IMR-90 (cell line): ENCODE data around the gene RPL21. TPM values are rescaled to one million over a fixed set of nuclear protein-coding genes. Genes with fewer than 3 reads are reported as not detected.

ENCODE experiments used
- ATAC-seq: fragments of 200-7000 bp; cut with Tn5 transposase; 2 replicates; pipeline ENCODE4 v1.9.1; 2020; ENCODE audit warnings: low read depth, mild to moderate bottlenecking, moderate library complexity
- Bru-seq: library from RNA; stranded (reverse); fragments of 400-500 nt; gene quantifications from one replicate; lab custom pipeline; 2021; lab: Mats Ljungman, UMichigan
- BruChase-seq, 2 experiments: library from RNA; stranded (reverse); fragments of 400-500 nt; gene quantifications; one replicate each; lab custom pipeline; 2021; lab: Mats Ljungman, UMichigan
- BruUV-seq: library from RNA; stranded (reverse); fragments of 400-500 nt; replicated peaks from 2 replicates; lab custom pipeline; 2021; lab: Mats Ljungman, UMichigan
- CTCF ChIA-PET: fragments of 300-600 bp; formaldehyde crosslinking; extraction: SDS; loops from one replicate; lab custom pipeline; 2021; ENCODE audit warnings: antibody characterized with exemption; lab: Yijun Ruan, JAX
- POLR2A ChIA-PET: fragments of 300-600 bp; sonication (Branson Sonifier 250); formaldehyde crosslinking; loops from one replicate; lab custom pipeline; 2022; ENCODE audit warnings: antibody characterized with exemption; ENCODE audit not compliant: unreplicated experiment; lab: Charles Lee
- DNase-seq: peaks from one replicate; pipeline ENCODE4 v3.0.0; 2013
- H2AFZ ChIP-seq: replicated peaks from 2 replicates; pipeline ENCODE3; 2013; ENCODE audit warnings: low read length, mild to moderate bottlenecking; ENCODE audit not compliant: poor library complexity
- H2AK5ac ChIP-seq: 2 replicates; pipeline ENCODE4 v1.6.1; 2013; ENCODE audit warnings: low read depth, low read length, inconsistent platforms
- H2AK9ac ChIP-seq: replicated peaks from 2 replicates; pipeline ENCODE3; 2013; ENCODE audit warnings: mild to moderate bottlenecking, low read depth, low read length, moderate library complexity; ENCODE audit not compliant: poor library complexity
- H2BK120ac ChIP-seq: 2 replicates; pipeline ENCODE4 v1.6.1; 2013; ENCODE audit warnings: low read depth, low read length, inconsistent platforms
- H2BK15ac ChIP-seq: 3 replicates; pipeline ENCODE4 v1.6.1; 2013; ENCODE audit warnings: low read depth, low read length, inconsistent platforms
- H2BK20ac ChIP-seq: 2 replicates; pipeline ENCODE4 v1.6.1; 2013; ENCODE audit warnings: low read depth, mild to moderate bottlenecking, inconsistent platforms, low read length, moderate library complexity
- H2BK5ac ChIP-seq: 2 replicates; pipeline ENCODE4 v1.6.1; 2013; ENCODE audit warnings: mild to moderate bottlenecking, low read depth, low read length, inconsistent platforms; ENCODE audit not compliant: poor library complexity, severe bottlenecking
- H3K14ac ChIP-seq: replicated peaks from 2 replicates; pipeline ENCODE4 v1.6.1; 2013; ENCODE audit warnings: low read depth, low read length, inconsistent platforms
- H3K18ac ChIP-seq: 2 replicates; pipeline ENCODE4 v1.6.1; 2013; ENCODE audit warnings: low read depth, low read length, control low read depth
- H3K23ac ChIP-seq: 2 replicates; pipeline ENCODE4 v1.6.1; 2013; ENCODE audit warnings: low read depth, low read length, inconsistent platforms
- H3K27ac ChIP-seq: 2 replicates; pipeline ENCODE4 v1.5.1; 2013; ENCODE audit warnings: mild to moderate bottlenecking, control low read depth, low read length; ENCODE audit not compliant: insufficient read depth
- H3K27me3 ChIP-seq: 2 replicates; pipeline ENCODE4 v1.6.1; 2013; ENCODE audit warnings: low read length; ENCODE audit not compliant: control insufficient read depth, insufficient read depth
- H3K36me3 ChIP-seq: 2 replicates; pipeline ENCODE4 v1.6.1; 2013; ENCODE audit warnings: low read length, mixed read lengths; ENCODE audit not compliant: control insufficient read depth, insufficient read depth
- H3K4ac ChIP-seq: 2 replicates; pipeline ENCODE4 v1.6.1; 2013; ENCODE audit warnings: low read depth, low read length, inconsistent platforms
- H3K4me1 ChIP-seq: 2 replicates; pipeline ENCODE4 v1.6.1; 2013; ENCODE audit warnings: low read length, mixed read lengths; ENCODE audit not compliant: control insufficient read depth, insufficient read depth
- H3K4me2 ChIP-seq: 2 replicates; pipeline ENCODE4 v1.6.1; 2013; ENCODE audit warnings: low read depth, mild to moderate bottlenecking, control low read depth, low read length, moderate library complexity
- H3K4me3 ChIP-seq: 2 replicates; pipeline ENCODE4 v1.5.1; 2013; ENCODE audit warnings: low read depth, mild to moderate bottlenecking, control low read depth, low read length, moderate library complexity; ENCODE audit not compliant: insufficient read depth
- H3K56ac ChIP-seq: 2 replicates; pipeline ENCODE4 v1.6.1; 2013; ENCODE audit warnings: low read length, inconsistent platforms; ENCODE audit not compliant: insufficient read depth; ENCODE audit errors: extremely low read depth
- H3K79me1 ChIP-seq, 2 experiments: 2 replicates each; pipeline ENCODE4 v1.6.1; 2013; ENCODE audit warnings: low read length in 2 of 2, inconsistent platforms in 1 of 2, low read depth in 1 of 2
- H3K9ac ChIP-seq: 2 replicates; pipeline ENCODE4 v1.6.1; 2013; ENCODE audit warnings: low read depth, low read length, control low read depth
- H3K9me1 ChIP-seq: 2 replicates; pipeline ENCODE4 v1.6.1; 2013; ENCODE audit warnings: low read length, inconsistent platforms; ENCODE audit not compliant: insufficient read depth
- H3K9me3 ChIP-seq: 2 replicates; pipeline ENCODE4 v1.6.1; 2013; ENCODE audit warnings: low read length; ENCODE audit not compliant: control insufficient read depth, insufficient read depth
- H4K20me1 ChIP-seq: 2 replicates; pipeline ENCODE4 v1.6.1; 2013; ENCODE audit warnings: low read length, inconsistent platforms; ENCODE audit not compliant: insufficient read depth
- H4K5ac ChIP-seq: 2 replicates; pipeline ENCODE4 v1.6.1; 2013; ENCODE audit warnings: mild to moderate bottlenecking, low read depth, low read length, control low read depth
- H4K8ac ChIP-seq, 2 experiments: 2 replicates each; pipeline ENCODE4 v1.6.1; 2013; ENCODE audit warnings: low read depth in 2 of 2, low read length in 2 of 2, control low read depth in 1 of 2, inconsistent platforms in 1 of 2
- H4K91ac ChIP-seq: 2 replicates; pipeline ENCODE4 v1.6.1; 2013; ENCODE audit warnings: low read depth, low read length, inconsistent platforms; ENCODE audit not compliant: insufficient read depth
- BHLHE40 ChIP-seq: fragments of 150-350 bp; IDR thresholded peaks from 2 replicates; pipeline ENCODE4 v1.6.1; 2016; ENCODE audit warnings: mild to moderate bottlenecking, low read depth, low read length
- CTCF ChIP-seq: conservative IDR thresholded peaks from 2 replicates; pipeline ENCODE4 v1.5.1; 2012; ENCODE audit warnings: mild to moderate bottlenecking, low read depth, low read length, improper control_type of control experiment
- FOS ChIP-seq: fragments of 150-350 bp; IDR thresholded peaks from 2 replicates; pipeline ENCODE4 v1.6.1; 2016; ENCODE audit warnings: low read depth, low read length
- MAFK ChIP-seq: IDR thresholded peaks from 2 replicates; pipeline ENCODE4 v1.6.1; 2012; ENCODE audit warnings: low read depth, low read length, improper control_type of control experiment
- MAZ ChIP-seq: IDR thresholded peaks from 2 replicates; pipeline ENCODE4 v1.6.1; 2012; ENCODE audit warnings: low read depth, mild to moderate bottlenecking, low read length, improper control_type of control experiment, moderate library complexity, borderline replicate concordance
- MXI1 ChIP-seq: IDR thresholded peaks from 2 replicates; pipeline ENCODE4 v1.6.1; 2012; ENCODE audit warnings: low read depth, mild to moderate bottlenecking, low read length, moderate library complexity, borderline replicate concordance
- NFE2L2 ChIP-seq: fragments of 150-350 bp; IDR thresholded peaks from 2 replicates; pipeline ENCODE4 v1.6.1; 2016; ENCODE audit warnings: low read depth, mild to moderate bottlenecking, low read length
- POLR2A ChIP-seq: IDR thresholded peaks from 2 replicates; pipeline ENCODE4 v1.6.1; 2012; ENCODE audit warnings: mild to moderate bottlenecking, low read depth, low read length
- RAD21 ChIP-seq: IDR thresholded peaks from 2 replicates; pipeline ENCODE4 v1.6.1; 2012; ENCODE audit warnings: low read length, improper control_type of control experiment
- SMC3 ChIP-seq: fragments of 150-350 bp; IDR thresholded peaks from 2 replicates; pipeline ENCODE4 v1.6.1; 2016; ENCODE audit warnings: low read depth, mild to moderate bottlenecking, antibody characterized with exemption, low read length, moderate library complexity
- WGBS, 2 experiments: methylation state at CpG; one replicate each; pipeline versions ENCODE4 v1.1.5 to v1.1.7; 2013; ENCODE audit warnings: missing lambda C conversion rate in 2 of 2; ENCODE audit not compliant: insufficient read length in 1 of 2; ENCODE audit errors: extremely low coverage in 2 of 2; 5-methylcytosine and 5-hydroxymethylcytosine counted together
- dilution Hi-C: fragments of 300-500 bp; cut with HindIII; formaldehyde crosslinking; loops from one replicate; pipeline ENCODE4 v1.14.3; 2018; ENCODE audit warnings: low sequenced_read_pairs; ENCODE audit not compliant: unreplicated experiment
- in situ Hi-C: fragments of 300-500 bp; cut with MboI; formaldehyde crosslinking; loops from 3 replicates; pipeline ENCODE4 v1.14.3; 2019; ENCODE audit warnings: low sequenced_read_pairs, inconsistent platforms, mixed read lengths
- intact Hi-C: fragments of 100-400 bp; cut with micrococcal nuclease; formaldehyde crosslinking; loops from 2 replicates; pipeline ENCODE4 v1.10.0; 2022
- long read RNA-seq: library from polyadenylated mRNA; unstranded; transcript quantifications from one replicate; pipeline ENCODE4 v2.0.0, GENCODE V29; 2021; ENCODE audit not compliant: unreplicated experiment
- polyA plus RNA-seq, 3 experiments: library from polyadenylated mRNA; depleted of rRNA; stranded (reverse); fragments of >200 nt; gene quantifications; 2 replicates each; pipeline ENCODE4 v1.2.3, GENCODE V29; 2012; ENCODE audit warnings: low replicate concordance in 1 of 3
- total RNA-seq: library from RNA; depleted of rRNA; stranded (reverse); fragments of >200 nt; gene quantifications from 2 replicates; pipeline ENCODE4 v1.2.3, GENCODE V29; 2012; rRNA removed
- TF ChIP-seq, protein P1 (sequence below): fragments of 150-350 bp; IDR thresholded peaks from 2 replicates; pipeline ENCODE4 v1.6.1; 2016; ENCODE audit warnings: low read depth, mild to moderate bottlenecking, low read length, moderate library complexity, borderline replicate concordance

Gene RPL21
- total RNA-seq (1,160 and 1,364 TPM in 2 replicates), polyA plus RNA-seq (2012; rRNA removed) (912 and 966 TPM in 2 replicates), Bru-seq, nascent RNA (percentile 100 among the genes with signal in this experiment), BruChase-seq, experiment 1, labeled RNA remaining after a 6-hour chase (percentile 98 among the genes with signal in this experiment), BruChase-seq, experiment 2, labeled RNA remaining after a 2-hour chase (percentile 98 among the genes with signal in this experiment)
- polyA plus RNA-seq (2012; cell fraction: cytosol; rRNA removed): 476 and 972 TPM in 2 replicates
- polyA plus RNA-seq (2012; cell fraction: nucleus; rRNA removed; ENCODE audit: low replicate concordance): 66.0 and 616 TPM in 2 replicates
- long read RNA-seq, transcript RPL21-202 (6 exons, 815 nt): major isoform, 18 of 28 reads
- long read RNA-seq, partial matches to known transcripts: 6 of 28 reads
- long read RNA-seq, other reads (novel, unspliced or antisense): 3 of 28 reads

GRCh38 chr13:27251166-27252091, at the start of gene RPL21:
Gene RPL21 (plus strand): TSS chr13:27251558. CDS start chr13:27253777, 2,219 bp downstream.
- H4K91ac ChIP-seq: peak within 1 kb of the TSS; percentile 96
- H2BK5ac ChIP-seq: peak within 1 kb of the TSS; percentile 82
- H3K4me3 ChIP-seq: peak within 1 kb of the TSS; percentile 71
- peak within 1 kb of the TSS; percentile 98 for H2AK9ac ChIP-seq
- dilution Hi-C loops: no loop called here
- H3K14ac ChIP-seq: peak within 1 kb of the TSS; percentile 96
- ATAC-seq (peak; percentile 96), DNase-seq (peak; percentile 99)
- H2BK15ac ChIP-seq: peak within 1 kb of the TSS; percentile 94; the same call in 2 of the 3 replicates
- H3K79me1 ChIP-seq: peaks cover 0 to 32% of the 10 kb centered on the region in 2 experiments; a peak in 3 of 4 replicates
- TSS peak; percentile 76 for BruUV-seq
- H3K36me3 ChIP-seq: peaks cover 10% of the 10 kb centered on the region
- H3K23ac ChIP-seq: peak within 1 kb of the TSS; percentile 86
- H2AK5ac ChIP-seq: peak within 1 kb of the TSS; percentile 93
- peak within 1 kb of the TSS; percentile 91 for H3K4ac ChIP-seq
- H3K56ac ChIP-seq: peak within 1 kb of the TSS; percentile 99
- H4K8ac ChIP-seq: peak within 1 kb of the TSS; percentile 89 to 95
- H3K4me2 ChIP-seq: peak within 1 kb of the TSS; percentile 98
- H2BK20ac ChIP-seq: peak within 1 kb of the TSS; percentile 63
- peaks cover 33% of the 10 kb centered on the region; the same call in 1 of the 2 replicates for H4K20me1 ChIP-seq
- intact Hi-C loops: loop anchor here (1.0 kb wide), 3 partner anchors 79 to 266 kb away; no protein-coding TSS in a partner anchor
- H3K18ac ChIP-seq: peak within 1 kb of the TSS; percentile 78
- 0% methylated on average over 26 of the region's 69 CpGs; no CpG with 5 or more reads in 1 of the 2 experiments for WGBS, 2 experiments
- peak within 1 kb of the TSS; percentile 94 for H2AFZ ChIP-seq
- in situ Hi-C loops: no loop called here
- H3K9me3 ChIP-seq: no peaks in the 10 kb centered on the region
- peak within 1 kb of the TSS; percentile 93 for H3K9ac ChIP-seq
- peak within 1 kb of the TSS; percentile 74 for H4K5ac ChIP-seq
- ChIA-PET CTCF (interaction anchor here (1.1 kb wide), 1 partner anchor 102 kb away, joined by 4 read pairs; no protein-coding TSS in a partner anchor), POLR2A (interaction anchor here (0.6 kb wide), 1 partner anchor 123 kb away, joined by 4 read pairs; no protein-coding TSS in a partner anchor)
- H3K4me1 ChIP-seq: no peaks in the 10 kb centered on the region; the same call in 1 of the 2 replicates
- peak within 1 kb of the TSS; percentile 88 for H3K27ac ChIP-seq
- no peaks in the 10 kb centered on the region for H3K27me3 ChIP-seq
- H3K9me1 ChIP-seq: 0 out of 2 replicates have a peak, but pooled peaks cover 3% of the 10 kb centered on the region
- H2BK120ac ChIP-seq: peak within 1 kb of the TSS; percentile 92
- TF ChIP-seq POLR2A (peak; percentile 95), MAZ (peak; percentile 40; the same call in 1 of the 2 replicates), SMC3 (no peak), CTCF (no peak), MAFK (no peak), FOS (0 out of 2 replicates have a peak, but pooled peaks have one; percentile 13), BHLHE40 (peak; percentile 62), RAD21 (peak; percentile 2; the same call in 1 of the 2 replicates), MXI1 (peak; percentile 87; the same call in 1 of the 2 replicates), NFE2L2 (no peak)
- TF ChIP-seq, protein P1, sequence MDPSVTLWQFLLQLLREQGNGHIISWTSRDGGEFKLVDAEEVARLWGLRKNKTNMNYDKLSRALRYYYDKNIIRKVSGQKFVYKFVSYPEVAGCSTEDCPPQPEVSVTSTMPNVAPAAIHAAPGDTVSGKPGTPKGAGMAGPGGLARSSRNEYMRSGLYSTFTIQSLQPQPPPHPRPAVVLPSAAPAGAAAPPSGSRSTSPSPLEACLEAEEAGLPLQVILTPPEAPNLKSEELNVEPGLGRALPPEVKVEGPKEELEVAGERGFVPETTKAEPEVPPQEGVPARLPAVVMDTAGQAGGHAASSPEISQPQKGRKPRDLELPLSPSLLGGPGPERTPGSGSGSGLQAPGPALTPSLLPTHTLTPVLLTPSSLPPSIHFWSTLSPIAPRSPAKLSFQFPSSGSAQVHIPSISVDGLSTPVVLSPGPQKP: no peak
